ENCODE results near the gene RSU1.

RSU1 gene

DNA sequence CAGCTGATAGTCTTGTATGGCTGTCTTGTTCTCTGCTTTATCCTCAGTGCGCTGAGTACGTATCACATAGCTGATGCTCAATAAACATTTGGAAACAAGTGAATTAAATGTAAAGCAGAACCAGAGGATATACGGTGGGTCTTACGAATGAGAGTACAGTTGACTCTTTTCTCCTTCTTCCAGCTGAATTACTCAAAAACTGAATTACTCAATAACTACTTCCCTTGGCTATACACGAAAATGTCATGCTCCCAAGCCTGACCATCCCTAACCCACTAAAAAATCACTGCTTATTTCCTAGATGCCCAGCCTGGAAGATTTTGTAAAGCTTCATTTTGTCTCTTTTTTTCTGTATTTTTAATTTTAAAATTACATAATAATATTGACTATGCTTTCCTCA is 3.2 kb upstream of the RSU1 start:
- DNase-seq: no peak

DNA sequence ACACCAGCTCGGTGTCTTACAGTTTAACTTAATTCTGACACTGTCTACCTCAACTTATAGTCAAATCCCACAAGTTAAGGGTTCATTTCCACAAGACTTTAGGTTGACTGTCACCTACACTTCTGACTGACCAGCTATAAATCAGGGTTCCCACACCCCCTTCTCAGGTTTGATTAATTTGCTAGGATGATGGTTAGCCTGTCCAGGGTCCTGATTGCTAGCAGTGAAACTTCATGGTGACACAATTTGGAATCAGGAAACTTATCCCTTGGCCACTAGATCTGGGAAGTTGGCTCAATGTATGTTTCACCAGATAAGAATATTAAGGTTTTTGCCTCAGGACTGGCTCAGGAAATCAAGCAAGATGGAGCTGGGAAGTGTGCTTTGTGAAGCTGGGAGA is 2.8 kb upstream of the RSU1 start:
- no peak for DNase-seq

DNA sequence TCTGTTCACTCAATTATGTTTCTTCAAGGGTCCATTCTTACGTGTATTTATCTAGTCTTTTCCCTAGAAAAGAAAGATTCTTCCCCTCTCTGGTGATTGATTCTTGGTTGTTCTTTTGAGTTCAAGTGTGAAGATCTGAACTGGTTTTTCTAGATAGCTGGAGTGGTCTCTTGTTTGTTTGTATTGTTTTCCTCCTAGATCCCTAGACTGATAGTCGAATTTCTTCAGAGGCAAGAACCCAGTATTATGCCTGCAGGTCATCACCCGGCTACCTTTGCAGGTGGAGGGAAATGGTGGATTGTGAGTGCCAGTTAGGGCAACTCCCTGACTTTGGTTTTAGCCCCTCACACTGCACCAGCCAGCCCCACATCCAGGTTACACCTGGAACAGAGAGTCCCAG is 2.2 kb upstream of the RSU1 start:
- DNase-seq: no peak

DNA sequence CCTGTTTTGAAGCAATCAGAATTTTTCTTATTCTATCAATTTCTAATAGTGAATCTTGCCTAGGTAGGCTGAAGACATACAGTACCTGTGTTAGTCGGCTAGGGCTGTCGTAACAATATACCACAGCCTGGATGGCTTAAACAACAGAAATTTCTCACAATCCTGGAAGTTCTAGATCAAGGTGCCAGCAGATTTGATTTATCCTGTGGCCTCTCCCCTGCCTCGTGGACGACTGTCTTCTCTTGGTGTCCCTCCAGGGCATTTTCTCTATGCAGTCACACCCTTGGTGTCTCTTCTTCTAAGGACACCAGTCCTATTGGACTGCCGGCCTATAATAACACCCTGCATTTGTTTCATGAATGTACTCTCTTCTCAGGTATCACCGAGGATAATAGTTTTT is 1.8 kb upstream of the RSU1 start:
- no peak for DNase-seq

DNA sequence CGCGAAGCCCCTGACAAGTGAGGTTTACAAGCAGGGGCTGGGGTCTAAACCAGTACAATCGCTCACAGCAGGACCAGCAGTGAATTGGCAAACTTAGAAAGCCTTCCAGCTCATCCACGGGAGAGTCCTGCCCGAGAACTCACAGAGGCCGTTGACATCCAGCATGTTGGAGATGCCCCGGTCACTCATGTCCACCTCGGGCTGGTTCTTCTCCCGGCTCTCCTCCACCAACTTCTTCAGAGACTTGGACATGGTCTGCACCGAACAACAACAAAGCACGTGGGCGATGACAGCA is 447 bp downstream of the RSU1 start:
- no peak for DNase-seq

DNA sequence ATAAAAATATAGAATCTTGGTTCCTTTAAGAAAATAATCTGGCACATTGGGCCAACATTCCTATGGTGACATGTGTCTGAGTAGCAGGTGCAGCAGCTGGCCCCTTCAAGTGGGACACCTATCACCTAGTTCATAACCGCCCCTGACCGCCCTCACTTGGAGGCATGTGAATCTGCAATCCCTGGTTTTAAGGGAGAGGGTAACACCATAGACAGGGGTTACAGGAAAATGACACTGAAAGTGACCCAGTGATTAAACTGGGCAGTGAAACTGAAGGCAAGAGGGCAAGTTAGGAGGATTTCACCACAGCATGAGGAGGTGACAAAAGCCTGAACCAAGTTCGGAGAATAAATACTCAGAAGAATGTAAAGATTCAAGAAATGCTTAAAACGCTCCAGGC is 1.1 kb downstream of the RSU1 start:
- DNase-seq: no peak

DNA sequence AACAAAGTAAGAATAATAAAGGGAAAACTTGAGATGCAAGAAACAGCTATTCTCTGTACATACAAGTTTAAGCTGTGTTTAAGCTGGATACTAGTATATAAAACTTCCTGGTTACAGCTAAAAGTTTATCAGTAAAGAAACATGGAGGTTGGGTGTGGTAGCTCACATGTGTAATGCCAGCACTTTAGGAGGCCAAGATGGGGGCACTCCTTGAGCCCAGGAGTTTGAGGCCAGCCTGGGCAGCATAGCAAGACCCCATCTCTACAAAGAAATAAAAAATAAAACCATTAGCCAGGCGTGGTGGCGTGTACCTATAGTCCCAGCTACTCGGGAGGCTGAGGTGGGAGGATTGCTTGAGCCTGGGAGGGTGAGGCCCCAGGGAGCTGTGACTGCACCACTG is 3.2 kb downstream of the RSU1 start:
- DNase-seq: no peak

DNA sequence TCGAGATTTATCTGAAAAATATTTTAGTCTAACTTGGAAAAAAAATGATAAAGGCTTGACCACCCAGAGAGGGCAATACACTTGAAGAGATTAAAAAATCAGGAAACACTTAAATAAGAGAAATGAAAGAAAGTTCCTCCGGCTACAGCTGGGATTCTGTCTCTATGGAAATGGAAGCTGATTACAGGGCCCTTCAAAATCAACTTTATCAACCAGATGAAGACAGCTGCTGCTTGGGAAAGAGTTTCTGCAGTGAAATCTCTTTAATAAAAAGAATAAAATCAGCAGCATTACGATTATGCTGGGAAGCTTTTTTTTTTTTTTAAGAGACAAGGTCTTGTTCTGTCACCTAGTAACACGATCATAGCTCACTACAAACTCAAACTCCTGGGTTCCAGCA is 4.5 kb downstream of the RSU1 start:
- DNase-seq: no peak

DNA sequence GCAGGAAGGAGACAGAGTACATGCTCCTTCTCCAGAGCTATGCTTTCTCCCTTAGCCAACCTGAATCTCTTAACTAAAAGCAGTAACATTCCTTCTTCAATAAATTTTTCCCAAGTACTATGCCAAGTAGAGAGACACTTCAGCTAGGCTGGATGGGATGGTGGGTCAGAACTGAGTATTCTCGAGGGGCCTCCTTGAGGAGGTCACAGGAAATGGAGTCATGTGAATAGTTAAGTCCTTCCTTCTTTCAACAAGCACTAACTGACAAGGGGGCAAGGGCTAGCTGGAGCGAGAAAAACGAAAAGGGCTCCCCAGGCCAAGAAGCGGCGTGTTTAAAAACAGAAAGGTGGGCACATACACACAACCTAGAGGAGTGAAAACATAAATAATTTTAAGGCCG is 5.5 kb downstream of the RSU1 start:
- no peak for DNase-seq

DNA sequence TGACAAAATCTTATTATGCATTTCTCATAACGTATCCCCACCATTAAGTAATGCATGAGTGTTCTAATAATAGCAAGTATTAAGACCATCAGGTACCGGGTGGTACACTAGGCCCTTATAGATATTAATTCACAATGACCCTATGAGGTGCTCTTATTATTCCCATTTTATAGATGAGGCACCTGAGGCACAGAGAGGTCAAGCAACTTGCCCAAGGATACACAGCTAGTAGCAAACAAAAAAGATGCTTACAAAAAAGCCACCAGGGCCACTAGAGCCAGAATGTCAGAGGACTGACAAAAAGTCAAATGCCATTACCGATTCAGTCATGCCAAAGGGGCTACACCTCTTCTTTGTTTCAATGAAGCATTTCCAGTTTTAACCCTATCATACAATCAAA is 5.9 kb downstream of the RSU1 start:
- no peak for DNase-seq

DNA sequence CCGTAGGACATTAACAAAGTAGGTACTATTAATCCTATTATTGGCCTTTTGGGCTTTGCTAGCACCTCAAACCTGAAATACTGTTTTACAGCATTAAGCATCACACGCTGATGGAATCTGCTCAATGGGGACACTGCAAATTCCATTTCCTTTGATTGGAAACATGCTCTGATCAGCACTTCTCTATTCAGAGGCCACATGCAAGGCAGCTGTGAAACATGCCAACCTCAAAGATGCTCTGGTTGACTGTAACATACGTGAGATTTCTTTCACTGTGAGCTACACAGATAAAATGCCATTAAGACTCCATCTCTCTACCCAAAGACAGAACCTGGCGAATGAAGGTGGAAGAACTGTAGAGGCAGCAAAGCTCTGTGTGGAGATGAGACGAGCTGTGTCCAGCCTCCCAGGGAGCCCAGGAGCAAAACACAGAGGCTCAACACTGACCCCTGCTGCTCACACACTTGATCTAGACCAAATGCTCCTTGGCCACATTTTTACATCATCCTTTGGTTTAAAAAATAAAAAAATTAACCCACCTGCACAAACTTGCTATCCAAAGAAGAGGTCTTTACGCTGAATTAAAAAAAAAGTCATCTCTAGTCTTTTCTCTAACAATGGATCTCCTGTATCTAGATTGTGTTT is 8.0 kb downstream of the RSU1 start:
- DNase-seq: peak; percentile 39

DNA sequence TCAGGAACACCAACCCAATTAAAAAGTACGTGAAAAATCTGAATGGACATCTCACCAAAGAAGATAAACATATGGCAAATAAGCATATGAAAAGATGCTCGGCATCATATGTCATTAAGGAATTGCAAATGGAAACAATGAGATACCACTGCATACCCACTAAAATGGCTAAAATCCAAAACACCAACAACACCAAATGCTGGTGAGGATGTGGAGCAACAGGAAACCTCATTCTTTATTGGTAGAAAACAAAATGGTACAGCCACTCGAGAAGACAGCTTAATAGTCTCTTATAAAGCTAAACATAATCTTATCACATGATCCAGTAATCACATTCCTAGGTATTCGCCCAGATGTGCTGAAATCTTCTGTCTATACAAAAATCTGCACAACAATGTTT is 13.1 kb downstream of the RSU1 start:
- no peak for DNase-seq

DNA sequence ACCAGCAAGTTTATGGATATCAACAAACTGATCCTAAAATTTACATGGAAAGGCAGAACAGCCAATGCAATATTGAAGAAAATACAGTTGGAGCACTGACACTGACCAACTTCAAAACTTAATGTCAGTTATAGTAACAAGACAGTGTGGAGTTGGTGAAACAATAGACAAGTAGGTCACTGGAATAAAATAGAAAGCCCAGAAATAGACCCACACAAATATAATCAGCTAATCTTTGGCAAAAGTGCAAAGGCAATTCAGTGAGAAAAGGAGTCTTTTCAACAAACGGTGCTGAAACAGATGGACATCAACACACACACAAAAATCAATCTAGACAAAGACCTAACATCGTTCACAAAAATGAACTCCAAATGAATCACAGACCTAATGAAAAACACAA is 13.8 kb downstream of the RSU1 start:
- no peak for DNase-seq

DNA sequence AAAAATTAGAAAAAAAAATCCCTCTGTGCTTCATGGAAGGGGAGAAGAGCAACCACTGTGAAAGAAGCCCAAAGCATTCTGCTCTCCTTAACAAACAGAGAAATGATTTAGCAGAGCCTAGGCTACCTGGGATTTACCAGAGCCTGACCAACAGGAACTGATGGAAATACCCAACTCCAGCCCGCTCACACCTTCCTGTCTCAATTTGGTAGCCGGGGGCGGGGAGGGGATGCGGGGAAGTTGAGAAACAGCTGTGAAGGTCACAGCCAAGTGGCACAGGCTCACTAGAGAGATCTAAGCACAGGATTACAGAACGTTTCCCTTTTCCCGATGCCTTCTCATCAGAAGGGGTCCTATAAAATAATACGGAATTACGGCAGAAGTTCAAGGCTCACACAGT is 17.6 kb downstream of the RSU1 start:
- no peak for DNase-seq

DNA sequence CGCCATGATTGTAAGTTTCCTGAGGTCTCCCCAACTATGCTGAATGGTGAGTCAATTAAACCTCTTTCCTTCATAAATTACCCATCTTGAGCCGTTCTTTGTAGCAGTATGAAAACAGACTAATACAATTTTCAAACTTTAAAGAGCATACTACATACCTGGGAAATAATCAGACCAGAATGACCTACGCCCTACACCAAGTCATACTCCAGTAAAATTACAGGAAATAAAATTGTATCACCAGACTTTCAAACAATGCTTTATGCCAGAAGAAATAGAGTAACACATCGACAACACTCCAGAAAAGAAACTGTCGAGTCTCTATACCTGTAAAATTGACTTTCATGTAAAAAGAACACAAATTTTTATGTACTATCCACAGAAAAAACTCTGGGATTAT is 18.7 kb downstream of the RSU1 start:
- DNase-seq: no peak

DNA sequence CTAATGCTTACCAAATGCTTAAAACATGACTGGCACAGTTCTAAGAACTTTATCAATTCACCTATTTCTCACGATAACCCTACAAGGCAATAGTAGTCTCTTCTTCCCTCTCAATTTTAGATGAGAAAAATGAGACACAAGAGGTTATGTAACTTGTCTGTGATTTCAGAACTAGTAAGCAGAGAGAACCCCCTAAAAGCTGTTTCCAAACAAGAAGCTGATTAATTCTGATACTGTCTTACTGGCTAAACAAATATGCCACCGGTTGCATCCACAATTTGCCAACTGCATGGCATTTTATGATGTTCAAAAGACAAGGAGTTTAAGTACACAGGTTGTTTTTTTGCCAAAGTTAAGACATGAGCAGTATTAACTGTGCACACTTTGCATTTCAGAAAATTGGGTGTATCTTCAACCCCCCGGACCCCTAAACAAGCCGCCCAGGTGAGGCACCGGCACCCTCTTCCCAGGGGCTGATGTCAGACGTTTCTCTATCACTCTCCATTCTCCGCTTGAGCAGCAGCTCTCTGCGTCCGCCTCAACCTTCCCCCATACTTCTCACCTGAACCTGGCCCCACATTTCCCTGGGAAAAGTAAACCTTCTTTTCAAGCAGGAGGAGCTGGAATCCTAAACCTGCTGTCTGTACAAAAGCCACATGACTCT is 21.7 kb downstream of the RSU1 start:
- no peak for DNase-seq

DNA sequence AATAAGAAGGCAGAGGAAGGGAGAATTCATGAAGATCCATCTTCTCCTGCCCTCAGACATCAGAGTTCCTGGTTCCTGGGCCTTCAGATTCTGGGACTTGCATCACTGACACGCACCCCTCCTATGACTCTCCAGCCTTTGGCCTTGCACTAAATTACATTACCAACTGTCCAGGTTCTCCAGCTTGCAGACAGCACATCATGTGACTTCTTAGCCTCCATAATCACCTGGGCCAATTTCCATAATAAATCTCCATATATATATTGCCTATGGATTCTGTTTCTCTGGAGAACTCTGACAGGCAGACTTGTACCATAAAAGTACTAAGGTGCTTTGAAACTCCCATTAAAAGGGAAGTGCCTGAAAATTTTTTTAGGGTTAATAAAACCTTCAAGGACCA is 23.2 kb downstream of the RSU1 start:
- DNase-seq: no peak

DNA sequence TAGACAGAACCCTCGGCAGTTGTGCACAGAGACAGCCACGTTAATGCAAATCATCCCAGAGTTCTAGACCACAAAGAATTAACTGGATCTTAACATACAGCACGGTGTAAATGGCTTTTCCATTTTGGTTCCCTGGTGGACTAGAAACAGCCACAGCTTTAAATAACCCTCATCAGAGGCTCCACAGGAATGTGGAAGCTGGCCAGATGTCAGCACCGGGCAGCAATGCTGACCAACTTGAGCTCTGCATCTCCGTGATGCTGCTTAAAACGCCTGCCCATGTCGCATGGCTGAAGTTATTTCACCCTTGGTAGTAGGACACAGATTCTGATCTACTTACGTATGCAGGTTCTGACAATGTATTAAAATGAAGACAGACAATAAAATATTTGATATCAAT is 24.5 kb downstream of the RSU1 start:
- no peak for DNase-seq

DNA sequence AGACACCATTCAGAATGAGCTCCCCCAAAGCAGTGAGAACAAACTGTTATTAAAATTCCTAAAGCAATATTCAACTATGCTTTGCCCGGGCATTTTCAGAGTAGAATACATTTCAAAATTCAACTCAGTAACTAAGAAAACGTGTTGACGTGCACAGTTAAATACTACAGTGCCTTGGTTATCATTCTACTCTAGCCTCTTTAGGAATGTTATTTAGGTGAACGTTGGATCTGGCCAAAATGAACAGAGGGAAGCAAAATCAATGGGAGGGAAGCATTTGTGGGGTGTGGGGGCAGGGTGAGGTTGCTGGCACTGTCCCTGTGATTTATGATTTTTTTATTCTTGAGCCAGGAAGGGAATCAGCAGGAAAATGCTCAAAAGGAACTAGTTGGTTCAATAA is 27.5 kb downstream of the RSU1 start:
- DNase-seq: no peak

DNA sequence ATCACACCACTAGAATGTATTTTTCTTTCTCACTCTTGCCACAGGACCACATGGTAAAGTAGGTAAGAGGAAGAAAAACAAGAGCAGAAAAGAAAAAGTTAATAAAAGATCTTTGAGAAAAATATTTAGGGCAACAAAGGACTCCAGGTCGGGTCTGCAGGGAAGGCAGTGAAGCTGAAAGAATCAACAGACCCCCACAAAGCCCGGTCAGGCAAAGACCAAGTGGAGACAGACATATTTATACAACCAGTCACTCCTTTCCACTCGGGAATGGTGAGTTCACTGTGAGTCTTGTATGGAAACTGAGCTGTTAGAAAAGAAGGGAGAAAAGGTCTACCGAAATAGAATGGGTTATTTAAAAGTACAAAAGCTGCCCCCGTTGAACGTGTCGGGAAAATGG is 28.0 kb downstream of the RSU1 start:
- no peak for DNase-seq

DNA sequence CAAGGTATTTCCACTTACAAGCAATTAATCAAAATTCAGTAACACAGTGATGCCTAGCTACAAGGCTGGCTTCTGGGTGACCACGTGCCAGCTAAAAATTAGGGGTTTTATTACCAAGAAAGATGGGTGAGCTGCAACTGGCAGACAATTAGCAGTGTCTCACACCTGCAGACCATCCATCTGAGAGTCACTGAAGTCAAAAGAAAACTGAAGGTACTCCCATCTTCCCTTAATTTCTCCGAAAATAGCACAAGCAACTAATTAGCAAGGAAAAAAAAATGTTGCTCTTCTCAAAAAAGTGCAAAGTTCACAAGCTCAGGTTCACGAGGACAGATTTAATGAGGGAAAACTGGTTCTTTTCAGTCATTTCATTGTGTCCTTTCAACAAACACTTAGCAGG is 28.4 kb downstream of the RSU1 start:
- DNase-seq: no peak

DNA sequence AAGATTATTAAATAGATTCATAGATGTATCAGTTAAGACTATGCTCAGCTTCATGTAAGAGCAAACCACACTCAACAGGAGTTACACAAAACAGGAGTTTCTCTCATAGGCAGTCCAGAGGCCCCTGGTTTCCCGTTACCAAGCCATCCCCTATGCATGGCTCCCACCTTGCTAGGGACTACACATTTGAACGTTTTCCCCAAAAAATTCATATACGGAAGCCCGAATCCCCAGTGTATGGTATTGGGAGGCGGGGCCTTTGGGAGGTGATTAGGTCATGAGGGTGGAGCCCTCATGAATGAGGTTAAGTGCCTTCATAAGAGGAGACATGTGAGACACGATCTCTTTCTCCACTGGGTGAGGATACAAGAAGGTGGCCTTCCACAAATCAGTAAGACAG is 29.1 kb downstream of the RSU1 start:
- DNase-seq: no peak

DNA sequence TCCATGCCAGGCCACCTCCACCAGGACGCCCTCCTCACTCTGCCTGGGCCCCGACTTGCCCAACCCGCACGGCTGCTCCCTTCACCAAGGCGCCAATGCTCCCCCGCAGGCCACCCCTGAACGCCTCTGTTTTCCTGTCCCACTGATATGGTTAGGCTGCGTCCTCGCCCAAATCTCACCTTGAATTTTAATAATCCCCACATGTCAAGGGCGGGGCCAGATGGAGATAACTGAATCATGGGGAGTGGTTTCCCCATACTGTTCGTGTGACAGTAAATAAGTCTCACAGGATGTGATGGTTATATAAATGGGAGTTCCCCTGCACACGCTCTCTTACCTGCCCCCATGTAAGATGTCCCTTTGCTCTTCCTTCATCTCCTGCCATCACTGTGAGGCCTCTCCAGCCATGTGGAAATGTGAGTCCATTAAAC is 29.8 kb downstream of the RSU1 start:
- DNase-seq: peak; percentile 52

DNA sequence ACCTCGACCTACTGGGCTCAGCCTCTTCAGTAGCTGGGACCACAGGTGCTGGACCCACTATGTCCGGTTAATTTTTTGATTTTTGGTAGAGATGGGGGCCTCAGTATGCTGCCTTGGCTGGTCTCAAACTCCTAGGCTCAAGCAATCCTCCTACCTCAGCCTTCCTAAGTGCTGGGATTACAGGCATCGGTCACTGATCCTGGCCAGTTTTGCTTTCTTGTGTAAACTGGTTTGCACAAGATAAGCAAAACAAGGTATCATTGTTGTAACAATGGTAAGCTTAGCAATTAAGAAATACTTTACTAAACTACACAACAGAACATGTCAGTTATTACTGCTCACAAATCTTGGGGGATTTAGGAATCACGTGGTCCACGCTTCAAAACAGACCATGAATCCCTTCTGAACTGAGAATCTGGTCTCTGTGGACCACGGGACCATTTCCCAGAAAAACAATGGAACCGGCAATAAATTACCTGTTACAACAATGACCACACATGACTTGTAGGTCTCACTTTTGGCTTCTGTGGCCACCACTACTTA is 36.8 kb downstream of the RSU1 start:
- no peak for DNase-seq

DNA sequence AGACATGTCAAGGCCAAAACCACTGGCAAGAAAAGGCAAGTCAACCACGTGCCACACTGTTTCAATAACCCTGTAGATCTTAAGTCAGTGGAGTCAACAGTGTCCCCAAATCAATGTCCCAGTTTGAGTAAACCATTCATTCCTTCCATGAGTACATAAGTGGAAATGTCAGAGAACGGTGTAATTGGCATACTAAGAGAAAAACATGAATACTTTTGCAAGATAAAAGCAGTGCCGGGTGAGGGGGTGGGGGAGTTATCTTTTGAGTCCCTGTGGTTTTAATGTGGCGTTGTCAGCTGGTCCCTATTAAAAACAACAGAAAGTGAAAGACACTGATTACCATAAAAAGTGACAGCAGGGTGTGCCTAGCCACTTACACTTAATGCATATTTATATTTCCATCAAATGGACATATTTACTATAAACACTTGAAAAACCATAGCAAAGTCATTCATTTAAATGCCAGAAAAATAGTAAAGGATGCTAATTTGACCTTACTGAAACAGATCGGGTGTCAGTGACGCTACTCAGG is 37.8 kb downstream of the RSU1 start:
- DNase-seq: no peak
